HG03066 (cell line): Measurements from ENCODE around the gene MYH3.
A peak's percentile ranks its signal among the peaks of the same experiment; 100 is the strongest.
"Not testable (repeated sequence)": the region's sequence is repeated elsewhere in the genome, so short reads cannot be mapped to it uniquely, and the experiment has no call there.

ENCODE experiments used
- ATAC-seq: cut with Tn5 transposase; IDR thresholded peaks from one replicate; pipeline ENCODE4 v1.9.1; 2021; ENCODE audit warnings: low read depth; ENCODE audit not compliant: unreplicated experiment

MYH3 gene

GRCh38 chr17:10657148-10657547, at the start of gene MYH3:
Gene MYH3, minus strand, starts transcription at chr17:10657309. Its CDS starts 2,245 bp downstream, at chr17:10655064.
- no peak for ATAC-seq

GRCh38 chr17:10705727-10706126, 48.6 kb upstream of the MYH3 start:
- no peak for ATAC-seq

GRCh38 chr17:10702574-10702973, 45.5 kb upstream of the MYH3 start:
- no peak for ATAC-seq

- no peak for ATAC-seq
Measured at GRCh38 chr17:10699856-10700255, 42.7 kb upstream of the MYH3 start.

GRCh38 chr17:10698096-10698818, 41.1 kb upstream of the MYH3 start:
- no peak for ATAC-seq

GRCh38 chr17:10697092-10698081, 40.3 kb upstream of the MYH3 start, which contains the start of the genes ADPRM and SCO1:
Gene ADPRM, plus strand, starts transcription at chr17:10697594. Its CDS starts 7,333 bp downstream, at chr17:10704927.
Gene SCO1, minus strand, starts transcription at chr17:10697533. Its CDS starts 26 bp downstream, at chr17:10697507.
- peak; percentile 91 for ATAC-seq

GRCh38 chr17:10695875-10696407, 38.8 kb upstream of the MYH3 start:
- not testable (repeated sequence) for ATAC-seq

GRCh38 chr17:10687499-10687898, 30.4 kb upstream of the MYH3 start:
- no peak for ATAC-seq

- no peak for ATAC-seq
Measured at GRCh38 chr17:10683853-10684252, 26.7 kb upstream of the MYH3 start.

GRCh38 chr17:10681866-10682446, 24.8 kb upstream of the MYH3 start:
- no peak for ATAC-seq

- no peak for ATAC-seq
Measured at GRCh38 chr17:10674704-10675103, 17.6 kb upstream of the MYH3 start.

GRCh38 chr17:10673312-10673711, 16.2 kb upstream of the MYH3 start:
- ATAC-seq = no peak

- ATAC-seq = no peak
Measured at GRCh38 chr17:10668775-10669174, 11.7 kb upstream of the MYH3 start.

- no peak for ATAC-seq
Measured at GRCh38 chr17:10666906-10667305, 9.8 kb upstream of the MYH3 start.

GRCh38 chr17:10664571-10664970, 7.5 kb upstream of the MYH3 start:
- ATAC-seq = no peak

- ATAC-seq = no peak
Measured at GRCh38 chr17:10663231-10663630, 6.1 kb upstream of the MYH3 start.

- no peak for ATAC-seq
Measured at GRCh38 chr17:10661437-10661836, 4.3 kb upstream of the MYH3 start.

GRCh38 chr17:10657879-10658278, 770 bp upstream of the MYH3 start:
- no peak for ATAC-seq

- ATAC-seq = no peak
Measured at GRCh38 chr17:10653987-10654386, 3.1 kb downstream of the MYH3 start.

- ATAC-seq = no peak
Measured at GRCh38 chr17:10652984-10653659, 4.0 kb downstream of the MYH3 start.
